SK-N-SH (cell line): Measurements from ENCODE around the gene EME2. TPM values are rescaled to one million over a fixed set of nuclear protein-coding genes. Genes with fewer than 3 reads are reported as not detected.

Experiments
- CTCF ChIA-PET: fragments of 300-600, 350-600 bp; formaldehyde crosslinking; extraction: SDS; loops from one replicate; lab custom pipeline; 2021; lab: Yijun Ruan, JAX
- POLR2A ChIA-PET: fragments of 350-600 bp; sonication (Branson Sonifier 250); formaldehyde crosslinking; extraction: SDS; loops from one replicate; lab custom pipeline; 2020; ENCODE audit warnings: antibody characterized with exemption, inconsistent platforms; lab: Yijun Ruan, JAX
- DNase-seq: peaks from one replicate; pipeline ENCODE4 v3.0.0; 2012
- H2AFZ ChIP-seq: fragments of 200-600 bp; sonication (generic); 2 replicates; pipeline ENCODE4 v1.8.1; 2016; ENCODE audit warnings: antibody characterized with exemption, mild to moderate bottlenecking, low read depth
- H3F3A ChIP-seq: fragments of 200-600 bp; sonication (generic); replicated peaks from 2 replicates; pipeline ENCODE3; 2016; ENCODE audit warnings: antibody characterized with exemption, mild to moderate bottlenecking; ENCODE audit not compliant: insufficient read depth
- H3K27ac ChIP-seq, 2 experiments: fragments of 200-500 bp in 1 of 2; fragments of 200-600 bp in 1 of 2; sonication (Bioruptor generic) in 1 of 2; sonication (generic), shearing (Covaris generic) in 1 of 2; 2 replicates each; pipeline versions ENCODE4 v1.5.1 to v1.6.1; 2014 to 2016; ENCODE audit warnings: low read depth in 2 of 2, inconsistent platforms in 1 of 2, low read length in 1 of 2, mild to moderate bottlenecking in 1 of 2, mixed read lengths in 1 of 2
- H3K27me3 ChIP-seq: fragments of 200-600 bp; sonication (generic), shearing (Covaris generic); 2 replicates; pipeline ENCODE4 v1.6.1; 2016; ENCODE audit warnings: mixed run types; ENCODE audit not compliant: insufficient read depth
- H3K36me3 ChIP-seq, 2 experiments: fragments of 200-500 bp in 1 of 2; fragments of 200-600 bp in 1 of 2; sonication (Bioruptor generic) in 1 of 2; sonication (generic) in 1 of 2; replicated peaks in 1 of 2; 2 replicates each; pipeline versions ENCODE3 to v1.5.1; 2014 to 2016; ENCODE audit warnings: low read length in 1 of 2, mild to moderate bottlenecking in 1 of 2; ENCODE audit not compliant: insufficient read depth in 2 of 2, control insufficient read depth in 1 of 2
- H3K4me1 ChIP-seq, 2 experiments: fragments of 200-500 bp in 1 of 2; fragments of 200-600 bp in 1 of 2; sonication (Bioruptor generic) in 1 of 2; sonication (generic), shearing (Covaris generic) in 1 of 2; 2 replicates each; pipeline versions ENCODE4 v1.5.1 to v1.6.1; 2014 to 2016; ENCODE audit warnings: low read depth in 1 of 2, low read length in 1 of 2, mixed run types in 1 of 2; ENCODE audit not compliant: insufficient read depth in 2 of 2, control insufficient read depth in 1 of 2
- H3K4me2 ChIP-seq: fragments of 200-600 bp; sonication (generic), shearing (Covaris generic); 2 replicates; pipeline ENCODE4 v1.6.1; 2017; ENCODE audit warnings: mixed run types
- H3K4me3 ChIP-seq, 2 experiments: fragments of 200-500 bp in 1 of 2; fragments of 200-600 bp in 1 of 2; sonication (Bioruptor generic) in 1 of 2; sonication (generic), shearing (Covaris generic) in 1 of 2; 2 replicates each; pipeline versions ENCODE4 v1.5.1 to v1.8.1; 2014 to 2016; ENCODE audit warnings: low read depth in 2 of 2, inconsistent platforms in 1 of 2, low read length in 1 of 2, mild to moderate bottlenecking in 1 of 2, mixed read lengths in 1 of 2, moderate library complexity in 1 of 2
- H3K79me2 ChIP-seq: fragments of 200-600 bp; sonication (generic); 2 replicates; pipeline ENCODE4 v1.8.1; 2017; ENCODE audit warnings: mild to moderate bottlenecking; ENCODE audit not compliant: insufficient read depth
- H3K9ac ChIP-seq: fragments of 200-600 bp; sonication (generic); 2 replicates; pipeline ENCODE4 v1.6.1; 2017; ENCODE audit warnings: mixed run types
- H3K9me2 ChIP-seq: fragments of 200-600 bp; sonication (generic); 2 replicates; pipeline ENCODE4 v1.6.1; 2017; ENCODE audit warnings: mixed run types
- H3K9me3 ChIP-seq: fragments of 200-600 bp; sonication (generic); 2 replicates; pipeline ENCODE4 v1.6.1; 2017; ENCODE audit warnings: mixed run types, mild to moderate bottlenecking, moderate library complexity
- H4K20me1 ChIP-seq: fragments of 200-600 bp; sonication (generic); 2 replicates; pipeline ENCODE4 v1.6.1; 2017; ENCODE audit warnings: mild to moderate bottlenecking, mixed run types; ENCODE audit not compliant: insufficient read depth
- CHD2 ChIP-seq: fragments of 150-350 bp; IDR thresholded peaks from 2 replicates; pipeline ENCODE4 v1.6.1; 2018; ENCODE audit warnings: low read length; ENCODE audit not compliant: partially characterized antibody
- ELF1 ChIP-seq: IDR thresholded peaks from 2 replicates; pipeline ENCODE4 v1.4.0; 2012
- EP300 ChIP-seq, 2 experiments: IDR thresholded peaks; 2 replicates each; pipeline versions ENCODE4 v1.4.0 to v1.6.1; 2012; ENCODE audit warnings: borderline replicate concordance in 1 of 2, low read depth in 1 of 2, low read length in 1 of 2
- FOSL2 ChIP-seq: IDR thresholded peaks from 2 replicates; pipeline ENCODE4 v1.4.0; 2012; ENCODE audit warnings: low read depth, mild to moderate bottlenecking, moderate library complexity, borderline replicate concordance
- FOXM1 ChIP-seq: IDR thresholded peaks from 2 replicates; pipeline ENCODE4 v1.4.0; 2012; ENCODE audit warnings: low read depth, mild to moderate bottlenecking
- GABPA ChIP-seq: IDR thresholded peaks from 2 replicates; pipeline ENCODE4 v1.4.0; 2012; ENCODE audit warnings: low read depth, mild to moderate bottlenecking
- MXI1 ChIP-seq: IDR thresholded peaks from 2 replicates; pipeline ENCODE4 v1.6.1; 2012; ENCODE audit warnings: mild to moderate bottlenecking, low read depth, low read length, improper control_type of control experiment
- NRF1 ChIP-seq: IDR thresholded peaks from 2 replicates; pipeline ENCODE4 v1.6.1; 2012; ENCODE audit warnings: low read depth, mild to moderate bottlenecking, low read length
- RFX5 ChIP-seq: IDR thresholded peaks from 2 replicates; pipeline ENCODE4 v1.6.1; 2012; ENCODE audit warnings: mild to moderate bottlenecking, improper control_type of control experiment, low read length
- SIN3A ChIP-seq: IDR thresholded peaks from 2 replicates; pipeline ENCODE4 v1.6.1; 2012; ENCODE audit warnings: low read depth, mild to moderate bottlenecking, low read length, moderate library complexity, borderline replicate concordance
- TAF1 ChIP-seq: IDR thresholded peaks from 2 replicates; pipeline ENCODE4 v1.6.1; 2012; ENCODE audit warnings: low read depth, mild to moderate bottlenecking, low read length, moderate library complexity, borderline replicate concordance
- TEAD4 ChIP-seq: IDR thresholded peaks from 2 replicates; pipeline ENCODE4 v1.4.0; 2012; ENCODE audit warnings: mild to moderate bottlenecking, borderline replicate concordance; ENCODE audit not compliant: insufficient read depth
- WGBS: methylation state at CpG from one replicate; pipeline ENCODE4 v1.1.6; 2017; ENCODE audit warnings: low lambda C conversion rate; 5-methylcytosine and 5-hydroxymethylcytosine counted together
- polyA plus RNA-seq, 3 experiments: library from polyadenylated mRNA; depleted of rRNA; stranded (reverse); fragments of >200 nt; gene quantifications; 2 replicates each; pipeline ENCODE4 v1.2.3, GENCODE V29; 2012
- TF ChIP-seq, protein P1 (sequence below): IDR thresholded peaks from 2 replicates; pipeline ENCODE4 v1.4.0; 2012; ENCODE audit warnings: low read depth, borderline replicate concordance
- TF ChIP-seq, protein P2 (sequence below): IDR thresholded peaks from 2 replicates; pipeline ENCODE4 v1.4.0; 2012; ENCODE audit warnings: low read depth, borderline replicate concordance
- TF ChIP-seq, protein P3 (sequence below): IDR thresholded peaks from 2 replicates; pipeline ENCODE4 v1.6.1; 2012; ENCODE audit warnings: mild to moderate bottlenecking, low read depth, low read length, moderate library complexity
- TF ChIP-seq, protein P4 (sequence below): fragments of 200-600 bp; sonication (generic); IDR thresholded peaks from 2 replicates; pipeline ENCODE4 v1.6.1; 2017; ENCODE audit warnings: antibody characterized with exemption, mild to moderate bottlenecking, moderate library complexity

The EME2 gene
- polyA plus RNA-seq, 1 of the 3 experiments (the other 2 are of a cell fraction): 10.1 TPM

DNA sequence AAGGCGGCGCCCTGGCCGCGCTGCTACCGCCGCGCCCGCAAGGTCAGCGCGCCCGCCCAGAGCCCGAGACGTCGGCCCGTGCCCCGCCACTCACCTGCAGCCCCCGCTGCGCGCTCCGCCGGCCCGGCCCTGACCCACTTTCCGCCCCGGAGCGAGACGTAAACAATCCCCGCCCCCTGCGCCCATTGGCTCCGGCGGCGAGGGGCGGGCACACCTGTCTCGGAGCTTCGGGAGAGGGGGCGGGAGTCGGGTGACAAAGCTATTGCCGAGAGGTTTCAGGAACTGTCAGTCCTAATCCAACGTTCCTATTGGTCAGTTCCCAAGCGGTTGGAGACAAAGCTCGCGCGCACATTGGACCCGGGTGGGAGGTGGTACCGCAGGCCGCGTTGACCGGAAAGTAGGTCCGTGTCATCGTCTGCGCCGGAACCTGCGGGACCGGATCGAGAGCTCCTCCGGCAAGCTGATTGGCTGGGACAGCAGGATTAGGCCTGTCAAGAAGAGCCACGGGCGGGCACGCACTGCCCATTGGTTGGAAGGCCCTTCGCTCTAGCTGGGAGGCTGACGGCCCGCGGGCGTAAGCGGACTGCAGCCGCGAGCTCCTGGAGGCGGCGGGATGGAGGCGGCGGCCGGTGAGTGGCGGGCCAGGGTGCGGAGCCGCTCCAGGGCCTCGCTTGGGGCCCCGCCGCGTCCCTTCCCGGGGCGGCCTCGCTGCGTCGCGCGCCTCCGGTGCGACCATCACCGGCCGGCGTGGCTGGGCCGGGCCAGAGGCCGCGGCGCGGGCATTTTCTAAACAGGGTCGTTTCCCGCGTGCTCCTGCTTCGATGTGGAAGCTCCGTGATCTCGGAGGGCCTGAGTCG lies 10.0 kb downstream of the EME2 start, which contains the start of the genes NUBP2 and SPSB3 (continued):
- TF ChIP-seq, protein P1, sequence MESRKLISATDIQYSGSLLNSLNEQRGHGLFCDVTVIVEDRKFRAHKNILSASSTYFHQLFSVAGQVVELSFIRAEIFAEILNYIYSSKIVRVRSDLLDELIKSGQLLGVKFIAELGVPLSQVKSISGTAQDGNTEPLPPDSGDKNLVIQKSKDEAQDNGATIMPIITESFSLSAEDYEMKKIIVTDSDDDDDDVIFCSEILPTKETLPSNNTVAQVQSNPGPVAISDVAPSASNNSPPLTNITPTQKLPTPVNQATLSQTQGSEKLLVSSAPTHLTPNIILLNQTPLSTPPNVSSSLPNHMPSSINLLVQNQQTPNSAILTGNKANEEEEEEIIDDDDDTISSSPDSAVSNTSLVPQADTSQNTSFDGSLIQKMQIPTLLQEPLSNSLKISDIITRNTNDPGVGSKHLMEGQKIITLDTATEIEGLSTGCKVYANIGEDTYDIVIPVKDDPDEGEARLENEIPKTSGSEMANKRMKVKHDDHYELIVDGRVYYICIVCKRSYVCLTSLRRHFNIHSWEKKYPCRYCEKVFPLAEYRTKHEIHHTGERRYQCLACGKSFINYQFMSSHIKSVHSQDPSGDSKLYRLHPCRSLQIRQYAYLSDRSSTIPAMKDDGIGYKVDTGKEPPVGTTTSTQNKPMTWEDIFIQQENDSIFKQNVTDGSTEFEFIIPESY: peak; percentile 64; the same call in 1 of the 2 replicates
- TF ChIP-seq, protein P2, sequence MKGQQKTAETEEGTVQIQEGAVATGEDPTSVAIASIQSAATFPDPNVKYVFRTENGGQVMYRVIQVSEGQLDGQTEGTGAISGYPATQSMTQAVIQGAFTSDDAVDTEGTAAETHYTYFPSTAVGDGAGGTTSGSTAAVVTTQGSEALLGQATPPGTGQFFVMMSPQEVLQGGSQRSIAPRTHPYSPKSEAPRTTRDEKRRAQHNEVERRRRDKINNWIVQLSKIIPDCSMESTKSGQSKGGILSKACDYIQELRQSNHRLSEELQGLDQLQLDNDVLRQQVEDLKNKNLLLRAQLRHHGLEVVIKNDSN: no peak
- TF ChIP-seq ELF1: peak; percentile 86

DNA sequence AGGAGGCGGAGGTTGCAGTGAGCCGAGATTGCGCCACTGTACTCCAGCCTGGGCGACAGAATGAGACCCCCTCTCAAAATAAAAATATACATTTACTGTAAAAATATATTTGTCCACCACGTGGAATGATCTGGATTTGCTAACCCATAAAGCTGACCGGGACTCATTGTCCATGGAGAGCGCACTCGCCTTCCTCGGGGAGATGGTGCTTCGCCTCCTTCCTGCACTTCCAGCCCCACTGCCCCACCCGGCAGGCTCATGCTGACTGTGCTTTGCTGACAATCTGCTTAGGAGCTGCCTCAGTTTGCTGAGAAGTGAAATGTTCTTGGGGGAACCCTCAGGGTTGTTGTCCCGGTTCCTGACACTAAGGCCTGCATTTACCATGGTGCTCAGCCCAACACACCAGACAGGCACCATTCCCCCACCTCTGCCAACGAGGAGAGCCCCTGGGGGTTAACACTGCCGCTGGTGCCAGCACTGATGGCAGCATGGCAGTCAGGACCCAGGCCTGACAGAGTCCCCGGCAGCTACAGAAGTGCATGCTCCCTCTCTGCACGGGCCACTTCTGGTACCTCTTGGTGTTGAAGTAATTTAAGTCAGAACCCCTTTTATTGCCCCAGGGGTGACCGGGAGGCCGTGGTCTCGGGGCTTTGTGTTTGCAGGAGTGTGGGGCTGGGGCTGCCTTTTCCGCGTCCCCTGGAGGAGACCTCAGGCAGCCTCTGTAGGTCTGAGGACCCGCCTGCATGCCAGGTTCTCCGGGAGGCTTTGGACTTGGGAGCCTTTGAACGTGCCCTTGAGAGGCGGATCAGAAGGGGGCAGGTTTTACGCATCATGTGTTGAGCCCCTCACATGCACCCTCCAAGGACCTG lies 12.6 kb downstream of the EME2 start:
- H3K9me2 ChIP-seq: no peaks in the 10 kb centered on the region
- WGBS: 96% methylated on average over 19 of the region's 26 CpGs
- H3K27me3 ChIP-seq: no peaks in the 10 kb centered on the region
- peaks cover 54% of the 10 kb centered on the region for H3K79me2 ChIP-seq
- H3F3A ChIP-seq: peaks cover 8% of the 10 kb centered on the region
- H3K4me3 ChIP-seq: no peak overlapping the region
- peaks cover 13% of the 10 kb centered on the region; the same call in 1 of the 2 replicates for H4K20me1 ChIP-seq
- CTCF ChIA-PET: interaction anchor here (1.4 to 4.3 kb wide), 2 partner anchors 8 to 11 kb away, joined by 5 to 40 read pairs; partner anchors contain the start of genes EME2, IGFALS and MRPS34
- H3K36me3 ChIP-seq: peaks cover under 1 to 36% of the 10 kb centered on the region in 2 experiments
- no peak for DNase-seq
- H3K9me3 ChIP-seq: no peaks in the 10 kb centered on the region
- H2AFZ ChIP-seq: no peak overlapping the region
- POLR2A ChIA-PET: interaction anchor here (0.6 kb wide), 1 partner anchor 514 kb away, joined by 3 read pairs; no protein-coding TSS in a partner anchor
- no peak overlapping the region for H3K9ac ChIP-seq
- H3K27ac ChIP-seq: no peak overlapping the region
- H3K4me1 ChIP-seq: peaks cover 0 to 8% of the 10 kb centered on the region in 2 experiments; a peak in 1 of 4 replicates
- no peak overlapping the region for H3K4me2 ChIP-seq
- TF ChIP-seq FOSL2: no peak
- TF ChIP-seq SIN3A: no peak
- TF ChIP-seq TEAD4: no peak
- no peak for TF ChIP-seq RFX5
- no peak for TF ChIP-seq GABPA
- TF ChIP-seq, protein P3, sequence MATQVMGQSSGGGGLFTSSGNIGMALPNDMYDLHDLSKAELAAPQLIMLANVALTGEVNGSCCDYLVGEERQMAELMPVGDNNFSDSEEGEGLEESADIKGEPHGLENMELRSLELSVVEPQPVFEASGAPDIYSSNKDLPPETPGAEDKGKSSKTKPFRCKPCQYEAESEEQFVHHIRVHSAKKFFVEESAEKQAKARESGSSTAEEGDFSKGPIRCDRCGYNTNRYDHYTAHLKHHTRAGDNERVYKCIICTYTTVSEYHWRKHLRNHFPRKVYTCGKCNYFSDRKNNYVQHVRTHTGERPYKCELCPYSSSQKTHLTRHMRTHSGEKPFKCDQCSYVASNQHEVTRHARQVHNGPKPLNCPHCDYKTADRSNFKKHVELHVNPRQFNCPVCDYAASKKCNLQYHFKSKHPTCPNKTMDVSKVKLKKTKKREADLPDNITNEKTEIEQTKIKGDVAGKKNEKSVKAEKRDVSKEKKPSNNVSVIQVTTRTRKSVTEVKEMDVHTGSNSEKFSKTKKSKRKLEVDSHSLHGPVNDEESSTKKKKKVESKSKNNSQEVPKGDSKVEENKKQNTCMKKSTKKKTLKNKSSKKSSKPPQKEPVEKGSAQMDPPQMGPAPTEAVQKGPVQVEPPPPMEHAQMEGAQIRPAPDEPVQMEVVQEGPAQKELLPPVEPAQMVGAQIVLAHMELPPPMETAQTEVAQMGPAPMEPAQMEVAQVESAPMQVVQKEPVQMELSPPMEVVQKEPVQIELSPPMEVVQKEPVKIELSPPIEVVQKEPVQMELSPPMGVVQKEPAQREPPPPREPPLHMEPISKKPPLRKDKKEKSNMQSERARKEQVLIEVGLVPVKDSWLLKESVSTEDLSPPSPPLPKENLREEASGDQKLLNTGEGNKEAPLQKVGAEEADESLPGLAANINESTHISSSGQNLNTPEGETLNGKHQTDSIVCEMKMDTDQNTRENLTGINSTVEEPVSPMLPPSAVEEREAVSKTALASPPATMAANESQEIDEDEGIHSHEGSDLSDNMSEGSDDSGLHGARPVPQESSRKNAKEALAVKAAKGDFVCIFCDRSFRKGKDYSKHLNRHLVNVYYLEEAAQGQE: no peak
- no peak for TF ChIP-seq TAF1
- TF ChIP-seq, protein P2: no peak
- TF ChIP-seq EP300 (IDR thresholded peaks at IDR 0.05; ENCODE audit: borderline replicate concordance in 1 of 2, low read depth in 1 of 2, low read length in 1 of 2): no peak
- no peak for TF ChIP-seq ELF1
- TF ChIP-seq, protein P4, sequence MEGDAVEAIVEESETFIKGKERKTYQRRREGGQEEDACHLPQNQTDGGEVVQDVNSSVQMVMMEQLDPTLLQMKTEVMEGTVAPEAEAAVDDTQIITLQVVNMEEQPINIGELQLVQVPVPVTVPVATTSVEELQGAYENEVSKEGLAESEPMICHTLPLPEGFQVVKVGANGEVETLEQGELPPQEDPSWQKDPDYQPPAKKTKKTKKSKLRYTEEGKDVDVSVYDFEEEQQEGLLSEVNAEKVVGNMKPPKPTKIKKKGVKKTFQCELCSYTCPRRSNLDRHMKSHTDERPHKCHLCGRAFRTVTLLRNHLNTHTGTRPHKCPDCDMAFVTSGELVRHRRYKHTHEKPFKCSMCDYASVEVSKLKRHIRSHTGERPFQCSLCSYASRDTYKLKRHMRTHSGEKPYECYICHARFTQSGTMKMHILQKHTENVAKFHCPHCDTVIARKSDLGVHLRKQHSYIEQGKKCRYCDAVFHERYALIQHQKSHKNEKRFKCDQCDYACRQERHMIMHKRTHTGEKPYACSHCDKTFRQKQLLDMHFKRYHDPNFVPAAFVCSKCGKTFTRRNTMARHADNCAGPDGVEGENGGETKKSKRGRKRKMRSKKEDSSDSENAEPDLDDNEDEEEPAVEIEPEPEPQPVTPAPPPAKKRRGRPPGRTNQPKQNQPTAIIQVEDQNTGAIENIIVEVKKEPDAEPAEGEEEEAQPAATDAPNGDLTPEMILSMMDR: no peak
- TF ChIP-seq NRF1: no peak
- TF ChIP-seq MXI1: no peak
- no peak for TF ChIP-seq CHD2
- no peak for TF ChIP-seq FOXM1
